Neural cell (in vitro differentiated cells): ENCODE data around the gene LNX1.

Experiments
- EP300 ChIP-seq: fragments of 450-650 bp; conservative IDR thresholded peaks from 2 replicates; pipeline ENCODE4 v1.6.1; 2014; ENCODE audit warnings: antibody characterized with exemption, mild to moderate bottlenecking, moderate library complexity; ENCODE audit not compliant: poor library complexity, severe bottlenecking
- EZH2 ChIP-seq: fragments of 200-600, 300-800 bp; shearing (Covaris generic), sonication (generic); IDR thresholded peaks from 2 replicates; pipeline ENCODE4 v1.6.1; 2014; ENCODE audit warnings: antibody characterized with exemption, low read length, borderline replicate concordance, mild to moderate bottlenecking; ENCODE audit not compliant: insufficient read depth, poor library complexity, severe bottlenecking
- TF ChIP-seq, protein P1 (sequence below): fragments of 450-650 bp; IDR thresholded peaks from 2 replicates; pipeline ENCODE4 v1.5.1; 2014; ENCODE audit warnings: antibody characterized with exemption, mild to moderate bottlenecking, moderate library complexity; ENCODE audit not compliant: poor library complexity, severe bottlenecking

DNA sequence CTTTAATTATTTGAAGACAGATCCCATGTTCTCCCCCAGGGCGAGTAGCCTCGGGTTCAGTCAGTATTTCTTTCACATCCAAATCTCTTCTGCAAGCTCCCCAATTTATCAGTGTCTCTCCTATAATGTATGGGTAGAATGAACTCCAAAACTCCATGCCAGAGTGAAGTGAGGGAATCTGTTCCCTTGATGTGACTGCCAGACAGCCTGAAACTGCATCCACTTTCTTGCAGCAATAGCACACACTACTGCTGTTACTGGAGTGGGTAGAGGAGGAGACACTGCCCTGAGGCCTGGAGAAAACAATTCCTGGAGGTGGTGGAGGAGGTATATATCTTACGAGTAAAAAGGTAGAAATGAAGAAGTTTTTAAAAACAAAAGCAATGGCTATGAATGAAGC is 11.0 kb downstream of the LNX1 start:
- TF ChIP-seq, protein P1, sequence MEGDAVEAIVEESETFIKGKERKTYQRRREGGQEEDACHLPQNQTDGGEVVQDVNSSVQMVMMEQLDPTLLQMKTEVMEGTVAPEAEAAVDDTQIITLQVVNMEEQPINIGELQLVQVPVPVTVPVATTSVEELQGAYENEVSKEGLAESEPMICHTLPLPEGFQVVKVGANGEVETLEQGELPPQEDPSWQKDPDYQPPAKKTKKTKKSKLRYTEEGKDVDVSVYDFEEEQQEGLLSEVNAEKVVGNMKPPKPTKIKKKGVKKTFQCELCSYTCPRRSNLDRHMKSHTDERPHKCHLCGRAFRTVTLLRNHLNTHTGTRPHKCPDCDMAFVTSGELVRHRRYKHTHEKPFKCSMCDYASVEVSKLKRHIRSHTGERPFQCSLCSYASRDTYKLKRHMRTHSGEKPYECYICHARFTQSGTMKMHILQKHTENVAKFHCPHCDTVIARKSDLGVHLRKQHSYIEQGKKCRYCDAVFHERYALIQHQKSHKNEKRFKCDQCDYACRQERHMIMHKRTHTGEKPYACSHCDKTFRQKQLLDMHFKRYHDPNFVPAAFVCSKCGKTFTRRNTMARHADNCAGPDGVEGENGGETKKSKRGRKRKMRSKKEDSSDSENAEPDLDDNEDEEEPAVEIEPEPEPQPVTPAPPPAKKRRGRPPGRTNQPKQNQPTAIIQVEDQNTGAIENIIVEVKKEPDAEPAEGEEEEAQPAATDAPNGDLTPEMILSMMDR = no peak
- TF ChIP-seq EZH2 (no peak), EP300 (no peak)
